GOT3 (cell line): ENCODE data around the gene ADGRF4.

Experiments used
- DNase-seq: peaks from one replicate; lab custom pipeline; 2025; ENCODE audit warnings: mixed read lengths; lab: John Stamatoyannopoulos, UW

Gene ADGRF4

GRCh38 chr6:47681201-47681990 lies 17.0 kb upstream of the ADGRF4 start:
- DNase-seq, result no peak

- DNase-seq, result no peak
Measured at GRCh38 chr6:47686411-47686810, 12.0 kb upstream of the ADGRF4 start.

DNA sequence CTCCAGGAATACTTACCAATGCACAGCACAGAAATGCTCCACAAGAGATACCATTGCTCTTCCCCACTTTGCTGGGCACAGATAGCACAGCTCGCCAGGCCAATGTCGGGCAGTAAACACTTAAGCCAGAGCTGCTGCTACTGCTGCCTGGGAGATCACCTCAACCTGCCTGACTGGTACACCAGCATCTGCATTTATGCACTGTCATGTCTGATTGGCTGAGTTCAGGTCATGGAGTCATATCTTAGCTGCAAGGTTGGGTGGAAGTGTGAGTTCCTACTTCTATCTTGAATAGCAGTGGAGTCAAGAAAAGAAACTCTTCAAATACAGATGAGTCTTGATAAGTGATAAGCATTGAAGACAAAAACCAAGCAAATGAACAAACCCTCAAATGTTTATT lies 10.9 kb upstream of the ADGRF4 start:
- DNase-seq, result no peak

GRCh38 chr6:47690214-47690613 lies 8.2 kb upstream of the ADGRF4 start:
- no peak for DNase-seq

DNA sequence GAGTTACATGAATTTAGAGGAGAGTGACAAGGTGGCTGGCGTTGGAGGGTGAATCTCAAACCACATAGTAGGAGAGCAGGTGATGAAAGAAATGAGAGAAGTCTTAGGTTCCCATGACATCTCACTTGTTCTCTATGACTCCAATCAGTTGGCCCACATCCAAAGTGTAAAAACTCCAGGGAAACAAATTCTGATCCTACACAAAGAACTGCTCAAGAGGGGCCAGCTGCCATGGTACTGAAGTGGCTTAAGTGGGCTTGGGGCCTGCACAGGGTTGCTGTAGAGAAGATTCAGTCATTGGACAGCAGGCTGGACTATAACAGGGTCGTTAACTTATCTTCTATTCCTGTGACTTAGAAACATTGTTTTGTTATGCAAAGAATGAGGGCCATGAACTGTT lies 7.6 kb upstream of the ADGRF4 start:
- no peak for DNase-seq

GRCh38 chr6:47697925-47698324 lies 455 bp upstream of the ADGRF4 start:
- DNase-seq, result no peak

DNA sequence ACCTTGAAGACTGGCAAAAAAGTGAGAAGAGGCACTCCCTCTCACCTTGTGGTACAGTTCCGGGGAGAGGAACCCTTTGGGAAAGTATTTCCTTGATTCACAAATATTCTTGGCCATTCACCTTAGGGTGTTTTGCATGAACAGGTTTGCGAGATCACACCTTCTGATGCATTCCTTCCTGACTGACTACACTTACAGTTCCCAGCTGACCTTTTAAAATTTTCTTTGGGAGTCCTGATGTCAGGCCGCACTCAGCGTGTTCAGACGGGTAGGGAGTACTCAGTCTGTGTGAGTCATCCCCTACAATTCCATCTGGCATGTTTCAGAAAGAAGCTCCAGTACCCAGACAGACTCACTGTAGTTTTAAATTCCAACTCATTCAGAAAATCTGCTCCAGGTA lies 1.7 kb downstream of the ADGRF4 start:
- DNase-seq, result no peak

GRCh38 chr6:47700596-47700995 lies 2.2 kb downstream of the ADGRF4 start:
- no peak for DNase-seq

DNA sequence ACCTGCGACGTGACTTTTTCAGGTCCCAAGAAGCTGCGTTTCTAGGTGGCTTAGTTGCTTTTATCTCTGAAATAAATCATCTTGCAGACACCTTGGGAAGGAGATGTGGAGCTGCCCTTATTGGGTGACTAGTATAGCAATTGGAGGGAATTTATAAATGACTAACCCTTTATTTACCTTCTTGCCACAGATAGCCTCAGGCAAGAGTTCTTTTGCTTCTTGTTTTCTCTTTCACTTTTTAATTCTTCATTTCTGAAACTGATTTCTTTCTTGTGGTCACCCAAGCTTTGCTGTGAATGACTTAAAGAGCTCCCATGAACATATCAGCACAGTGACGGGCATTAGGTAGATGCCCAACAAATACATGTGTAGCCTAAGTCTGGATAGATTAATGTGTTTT lies 3.0 kb downstream of the ADGRF4 start:
- no peak for DNase-seq

DNA sequence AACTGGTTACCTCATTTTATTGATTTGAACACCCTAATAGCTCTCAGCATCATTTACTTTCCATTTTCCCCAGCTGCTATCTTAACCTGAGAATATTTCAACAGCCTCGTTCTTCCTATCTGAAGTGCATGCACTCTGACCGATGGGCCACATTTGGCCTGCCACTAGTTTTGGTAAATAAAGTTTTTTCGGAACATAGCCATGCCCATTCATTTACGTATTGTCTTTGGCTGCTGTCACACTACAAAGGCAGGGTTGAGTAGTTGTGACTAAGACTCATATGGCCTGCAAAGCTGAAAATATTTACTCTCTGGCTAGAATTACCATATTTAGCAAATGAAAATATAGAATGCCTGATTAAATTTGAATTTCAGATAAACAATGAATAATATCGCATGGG lies 10.8 kb downstream of the ADGRF4 start:
- DNase-seq, result no peak

DNA sequence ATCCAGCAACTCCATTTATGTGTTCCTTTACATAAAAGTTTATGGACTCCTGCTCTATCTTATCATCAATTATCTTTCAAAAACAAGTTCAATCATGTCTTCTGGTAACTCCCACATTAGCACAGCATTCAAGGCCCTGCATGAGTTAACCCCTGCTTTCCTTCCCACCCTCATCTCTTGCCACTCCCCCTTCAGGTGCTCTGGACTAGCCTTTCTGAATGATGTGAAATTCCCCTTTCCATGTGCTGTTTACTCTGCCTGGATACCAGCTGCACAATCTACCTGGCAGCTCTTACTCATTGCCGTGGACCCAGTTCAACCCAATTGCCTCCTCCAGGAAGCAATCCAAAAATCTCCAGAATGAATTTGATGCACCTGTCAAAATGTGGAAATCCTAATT lies 11.9 kb downstream of the ADGRF4 start:
- no peak for DNase-seq

DNA sequence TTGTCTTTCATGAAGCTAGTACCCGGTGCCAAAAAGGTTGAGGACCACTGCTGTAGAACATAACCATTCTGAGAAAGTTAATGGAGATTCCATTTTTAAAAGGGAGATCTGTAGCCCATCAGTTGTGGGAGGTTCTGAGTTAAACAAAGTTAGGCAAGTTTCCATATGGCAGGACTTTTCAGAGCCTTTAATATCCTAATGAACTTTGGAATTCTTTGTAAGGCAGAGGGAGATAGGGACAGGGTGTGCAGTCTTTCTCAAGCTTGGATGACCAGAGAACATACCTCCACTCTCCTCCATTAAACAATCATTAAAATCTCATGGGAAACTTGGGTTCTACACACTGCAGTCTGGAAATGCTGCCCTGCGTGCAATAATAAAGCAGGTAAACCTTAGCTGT lies 14.8 kb downstream of the ADGRF4 start:
- DNase-seq, result no peak

GRCh38 chr6:47714802-47715201 lies 16.4 kb downstream of the ADGRF4 start:
- no peak for DNase-seq

- no peak for DNase-seq
Measured at GRCh38 chr6:47715782-47716181, 17.4 kb downstream of the ADGRF4 start.

GRCh38 chr6:47716207-47716606 lies 17.8 kb downstream of the ADGRF4 start:
- DNase-seq, result no peak

GRCh38 chr6:47718571-47718970 lies 20.2 kb downstream of the ADGRF4 start:
- no peak for DNase-seq

DNA sequence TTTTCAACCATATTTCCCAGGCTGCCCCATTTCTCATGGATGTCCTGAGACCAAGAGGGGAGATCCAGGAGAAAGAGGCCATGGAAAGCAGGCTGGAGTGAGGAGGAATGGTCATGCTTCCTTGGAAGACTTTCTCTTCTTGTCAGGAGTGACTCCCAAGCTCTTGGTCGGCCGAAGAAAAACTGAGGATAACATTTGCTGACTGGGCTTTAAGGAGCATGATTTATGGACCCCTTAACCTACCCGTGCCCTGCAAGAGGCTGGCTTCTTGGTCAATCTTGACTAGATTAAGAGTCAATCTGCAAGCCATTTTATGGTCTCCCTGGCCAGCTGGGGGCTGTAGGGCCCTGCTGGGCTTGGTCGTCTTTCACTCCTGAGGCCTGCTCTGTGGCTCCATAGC lies 22.8 kb downstream of the ADGRF4 start:
- no peak for DNase-seq

GRCh38 chr6:47722194-47722593 lies 23.8 kb downstream of the ADGRF4 start:
- DNase-seq, result no peak

DNA sequence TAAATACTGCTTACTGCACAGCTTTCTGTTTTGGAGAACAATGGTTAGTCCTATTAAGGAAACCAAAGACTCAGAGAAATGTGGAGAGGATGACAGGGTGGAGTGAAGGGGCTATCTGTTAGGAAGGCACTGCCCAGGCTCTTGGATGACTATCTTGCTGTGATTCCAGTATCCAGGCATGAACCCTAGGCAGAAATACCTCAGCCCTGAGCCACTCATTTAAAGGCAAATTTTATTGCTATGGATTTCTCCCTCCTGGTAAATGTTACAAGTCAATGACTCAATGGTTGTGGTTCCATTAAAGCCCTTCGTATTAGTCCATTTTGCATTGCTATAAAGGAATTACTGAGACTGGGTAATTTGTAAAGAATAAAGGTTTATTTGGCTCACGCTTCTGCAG lies 25.9 kb downstream of the ADGRF4 start:
- DNase-seq, result no peak

DNA sequence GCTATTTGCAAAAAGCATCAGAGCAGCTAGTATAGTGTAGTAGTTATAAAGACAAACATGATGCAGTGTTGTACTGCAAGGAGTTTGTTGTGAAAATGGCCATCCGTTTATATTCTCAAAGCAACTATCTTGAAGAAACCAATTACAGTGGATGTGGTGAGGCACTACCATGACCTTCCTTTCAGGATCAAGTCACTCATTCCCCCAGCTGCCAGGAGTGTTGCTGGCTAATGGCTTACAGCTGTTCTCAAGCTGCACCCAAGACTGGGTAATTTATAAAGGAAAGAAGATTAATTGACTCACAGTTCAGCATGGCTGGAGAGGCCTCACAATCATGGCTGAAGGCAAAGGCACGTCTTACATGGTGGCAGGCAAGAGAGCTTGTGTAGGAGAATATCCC lies 29.0 kb downstream of the ADGRF4 start:
- DNase-seq, result no peak

- no peak for DNase-seq
Measured at GRCh38 chr6:47729019-47729418, 30.6 kb downstream of the ADGRF4 start.

- no peak for DNase-seq
Measured at GRCh38 chr6:47729457-47729856, 31.1 kb downstream of the ADGRF4 start.

- no peak for DNase-seq
Measured at GRCh38 chr6:47733879-47734558, 35.6 kb downstream of the ADGRF4 start.
